B cell (primary cell): ENCODE measurements around the gene TXNDC15. TPM values are rescaled to one million over a fixed set of nuclear protein-coding genes. Genes with fewer than 3 reads are reported as not detected.

Experiments
- ATAC-seq: fragments of 200-7000 bp; cut with Tn5 transposase; one replicate; pipeline ENCODE4 v1.10.0; 2021; ENCODE audit warnings: low read depth, mild to moderate bottlenecking, moderate number of reproducible peaks, moderate library complexity
- CTCF ChIA-PET: fragments of 350-600 bp; sonication (Branson Sonifier 250); formaldehyde crosslinking; loops from one replicate; lab custom pipeline; 2021; ENCODE audit warnings: antibody characterized with exemption, inconsistent platforms; lab: Charles Lee
- POLR2A ChIA-PET: fragments of 350-600 bp; sonication (Branson Sonifier 250); formaldehyde crosslinking; loops from one replicate; lab custom pipeline; 2021; ENCODE audit warnings: antibody characterized with exemption; lab: Charles Lee
- DNase-seq: peaks from one replicate; pipeline ENCODE4 v3.0.0; 2013
- H2AFZ ChIP-seq: 2 replicates; pipeline ENCODE4 v1.6.1; 2012; ENCODE audit warnings: mild to moderate bottlenecking, low read depth, low read length; ENCODE audit not compliant: insufficient read depth, poor library complexity, severe bottlenecking
- H3K27ac ChIP-seq, 2 donors: 1 replicate in 1 of 2; 2 replicates in 1 of 2; pipeline ENCODE4 v1.5.1; 2012 to 2013; ENCODE audit warnings: low read length in 2 of 2, mild to moderate bottlenecking in 2 of 2, moderate library complexity in 1 of 2
- H3K27me3 ChIP-seq, 4 experiments: fragments of 200-600 bp in 1 of 4; sonication (generic) in 1 of 4; replicated peaks in 1 of 4; 1 replicate in 2 of 4; 2 replicates in 2 of 4; pipeline versions ENCODE4 v1.6.1 to v1.7.0; 2013 to 2016; ENCODE audit warnings: low read length in 3 of 4, mild to moderate bottlenecking in 2 of 4, mixed read lengths in 1 of 4, moderate library complexity in 1 of 4; ENCODE audit not compliant: insufficient read depth in 4 of 4, control insufficient read depth in 3 of 4; ENCODE audit errors: control extremely low read depth in 1 of 4
- H3K36me3 ChIP-seq, 2 experiments: replicated peaks in 1 of 2; 1 replicate in 1 of 2; 2 replicates in 1 of 2; pipeline versions ENCODE4 v1.6.1 to v1.7.1; 2013; ENCODE audit warnings: low read length in 1 of 2; ENCODE audit not compliant: insufficient read depth in 2 of 2, control insufficient read depth in 1 of 2; ENCODE audit errors: control extremely low read depth in 1 of 2, extremely low read depth in 1 of 2
- H3K4me1 ChIP-seq, 2 donors: fragments of 200-600 bp in 1 of 2; sonication (generic) in 1 of 2; 1 replicate in 1 of 2; 2 replicates in 1 of 2; pipeline versions ENCODE4 v1.5.1 to v1.6.1; 2013 to 2017; ENCODE audit warnings: low read length in 2 of 2; ENCODE audit not compliant: control insufficient read depth in 2 of 2, insufficient read depth in 2 of 2
- H3K4me2 ChIP-seq: replicated peaks from 2 replicates; pipeline ENCODE3; 2012; ENCODE audit warnings: mild to moderate bottlenecking, low read depth, low read length; ENCODE audit not compliant: poor library complexity, severe bottlenecking
- H3K4me3 ChIP-seq, 5 experiments: fragments of 200-600 bp in 1 of 5; sonication (generic) in 1 of 5; 1 replicate in 3 of 5; 2 replicates in 2 of 5; pipeline versions ENCODE4 v1.5.1 to v1.7.0; 2011 to 2016; ENCODE audit warnings: low read length in 4 of 5, mild to moderate bottlenecking in 4 of 5, low read depth in 2 of 5, control low read depth in 1 of 5, moderate library complexity in 1 of 5; ENCODE audit not compliant: insufficient read depth in 1 of 5; ENCODE audit errors: control extremely low read depth in 1 of 5, extremely low read depth in 1 of 5
- H3K79me2 ChIP-seq: fragments of 200-600 bp; sonication (generic); one replicate; pipeline ENCODE4 v1.6.0; 2016; ENCODE audit warnings: low read length; ENCODE audit not compliant: control insufficient read depth, insufficient read depth
- H3K9ac ChIP-seq: fragments of 200-600 bp; sonication (generic); 2 replicates; pipeline ENCODE4 v1.6.1; 2017; ENCODE audit warnings: mild to moderate bottlenecking, low read length, moderate library complexity
- H3K9me3 ChIP-seq, 3 donors: one replicate each; pipeline versions ENCODE4 v1.6.1 to v1.7.1; 2013; ENCODE audit warnings: low read length in 2 of 3; ENCODE audit not compliant: control insufficient read depth in 2 of 3, insufficient read depth in 1 of 3; ENCODE audit errors: control extremely low read depth in 1 of 3
- H4K20me1 ChIP-seq: 2 replicates; pipeline ENCODE4 v1.6.0; 2012; ENCODE audit warnings: mild to moderate bottlenecking, low read length; ENCODE audit not compliant: insufficient read depth, control insufficient read depth, poor library complexity, severe bottlenecking
- H3K27ac Mint-ChIP-seq: one replicate; pipeline ENCODE4 v1.8.0; 2021; ENCODE audit warnings: mixed read lengths
- H3K27me3 Mint-ChIP-seq: one replicate; pipeline ENCODE4 v1.8.0; 2021; ENCODE audit warnings: mixed read lengths
- H3K4me1 Mint-ChIP-seq: one replicate; pipeline ENCODE4 v1.8.0; 2021; ENCODE audit warnings: mixed read lengths
- H3K4me3 Mint-ChIP-seq: one replicate; pipeline ENCODE4 v1.8.0; 2021; ENCODE audit warnings: mixed read lengths
- H3K9me3 Mint-ChIP-seq: one replicate; pipeline ENCODE4 v1.8.0; 2022; ENCODE audit warnings: mixed read lengths; ENCODE audit not compliant: insufficient read depth
- EZH2 ChIP-seq: IDR thresholded peaks from 2 replicates; pipeline ENCODE4 v1.6.1; 2012; ENCODE audit warnings: borderline replicate concordance, low read depth, mild to moderate bottlenecking, moderate library complexity, low read length; ENCODE audit not compliant: insufficient read depth, poor library complexity, severe bottlenecking
- WGBS: methylation state at CpG from one replicate; pipeline ENCODE4 v1.1.5; 2013; ENCODE audit warnings: missing lambda C conversion rate; ENCODE audit not compliant: insufficient coverage; 5-methylcytosine and 5-hydroxymethylcytosine counted together
- intact Hi-C: fragments of 100-400 bp; cut with micrococcal nuclease; formaldehyde crosslinking; loops from one replicate; pipeline ENCODE4 v1.10.0; 2022
- polyA plus RNA-seq: library from polyadenylated mRNA; depleted of rRNA; stranded (reverse); fragments of >200 nt; gene quantifications from 2 replicates; pipeline ENCODE4 v1.2.3, GENCODE V29; 2012
- total RNA-seq, 2 donors: library from RNA; stranded (reverse); fragments of 120-200 nt in 1 of 2; gene quantifications; 1 replicate in 1 of 2; 2 replicates in 1 of 2; pipeline versions ENCODE4 v1.2.3 to v1.2.4, GENCODE V29; 2013 to 2022
- TF ChIP-seq, protein P1 (sequence below): fragments of 200-600 bp; IDR thresholded peaks from one replicate; pipeline ENCODE4 v1.8.0; 2022; ENCODE audit warnings: antibody characterized with exemption, mild to moderate bottlenecking

The TXNDC15 gene
- total and polyA plus RNA-seq, 2 donors (not counting 1 experiment from before 2014, with no cell fraction given), result 18.5 to 50.4 TPM

DNA sequence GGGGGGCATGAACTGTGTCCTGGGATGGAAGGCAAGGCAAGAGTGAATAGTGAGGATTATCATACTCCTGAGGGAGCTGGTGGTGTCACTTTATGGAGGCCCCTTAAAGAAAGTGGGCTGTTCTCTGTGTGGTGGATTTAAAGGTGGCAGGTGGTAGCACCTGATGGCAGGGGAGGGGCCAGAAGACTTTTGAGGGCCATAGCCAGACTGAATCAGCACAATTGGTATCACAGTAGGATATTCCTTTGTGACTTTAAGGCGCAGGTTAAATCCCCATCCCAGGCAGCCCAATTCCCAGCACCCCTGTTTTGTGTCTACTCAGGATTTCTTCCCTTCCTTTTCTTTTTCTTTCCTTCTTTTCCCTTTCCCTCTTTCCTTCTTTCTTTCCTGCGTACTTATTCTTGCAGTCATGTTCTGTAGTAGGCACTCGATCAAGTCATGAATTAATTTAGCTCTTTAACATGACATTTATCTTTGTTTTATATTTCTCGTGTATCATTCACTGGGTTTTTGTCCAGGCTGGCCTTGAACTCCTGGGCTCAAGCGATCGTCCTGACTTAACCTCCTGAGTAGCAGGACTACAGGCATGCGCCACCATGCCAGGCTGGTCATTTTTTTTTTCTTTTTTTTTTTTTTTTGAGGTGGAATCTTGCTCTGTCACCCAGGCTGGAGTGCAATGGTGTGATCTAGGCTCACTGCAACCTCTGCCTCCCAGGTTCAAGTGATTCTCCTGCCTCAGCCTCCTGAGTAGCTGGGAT is 19.8 kb downstream of the TXNDC15 start:
- H3K4me1 ChIP-seq, result no peaks in the 10 kb centered on the region
- no peak overlapping the region for H3K4me3 ChIP-seq
- 100% methylated on average over 2 of the region's 7 CpGs for WGBS
- no peaks in the 10 kb centered on the region for H3K9me3 ChIP-seq
- no peak overlapping the region for H3K9ac ChIP-seq
- Mint-ChIP-seq H3K9me3 (no peaks in the 10 kb centered on the region), H3K4me3 (no peak overlapping the region), H3K4me1 (peaks cover 18% of the 10 kb centered on the region), H3K27me3 (no peaks in the 10 kb centered on the region), H3K27ac (no peak overlapping the region)
- peaks cover 10 to 54% of the 10 kb centered on the region in 2 experiments for H3K36me3 ChIP-seq
- no peak overlapping the region for H2AFZ ChIP-seq
- peaks cover 14% of the 10 kb centered on the region for H3K79me2 ChIP-seq
- ChIA-PET CTCF (no interaction called here), POLR2A (interaction anchor here (0.6 kb wide), 1 partner anchor 689 kb away, joined by 5 read pairs; no protein-coding TSS in a partner anchor)
- intact Hi-C loops, result no loop called here
- H3K27ac ChIP-seq, result no peak overlapping the region
- peaks cover 3% of the 10 kb centered on the region for H4K20me1 ChIP-seq
- ATAC-seq, result no peak
- H3K27me3 ChIP-seq, result no peaks in the 10 kb centered on the region
- TF ChIP-seq, protein P1, sequence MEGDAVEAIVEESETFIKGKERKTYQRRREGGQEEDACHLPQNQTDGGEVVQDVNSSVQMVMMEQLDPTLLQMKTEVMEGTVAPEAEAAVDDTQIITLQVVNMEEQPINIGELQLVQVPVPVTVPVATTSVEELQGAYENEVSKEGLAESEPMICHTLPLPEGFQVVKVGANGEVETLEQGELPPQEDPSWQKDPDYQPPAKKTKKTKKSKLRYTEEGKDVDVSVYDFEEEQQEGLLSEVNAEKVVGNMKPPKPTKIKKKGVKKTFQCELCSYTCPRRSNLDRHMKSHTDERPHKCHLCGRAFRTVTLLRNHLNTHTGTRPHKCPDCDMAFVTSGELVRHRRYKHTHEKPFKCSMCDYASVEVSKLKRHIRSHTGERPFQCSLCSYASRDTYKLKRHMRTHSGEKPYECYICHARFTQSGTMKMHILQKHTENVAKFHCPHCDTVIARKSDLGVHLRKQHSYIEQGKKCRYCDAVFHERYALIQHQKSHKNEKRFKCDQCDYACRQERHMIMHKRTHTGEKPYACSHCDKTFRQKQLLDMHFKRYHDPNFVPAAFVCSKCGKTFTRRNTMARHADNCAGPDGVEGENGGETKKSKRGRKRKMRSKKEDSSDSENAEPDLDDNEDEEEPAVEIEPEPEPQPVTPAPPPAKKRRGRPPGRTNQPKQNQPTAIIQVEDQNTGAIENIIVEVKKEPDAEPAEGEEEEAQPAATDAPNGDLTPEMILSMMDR, result no peak
- no peak for TF ChIP-seq EZH2
- no peak overlapping the region for H3K4me2 ChIP-seq
- no peak for DNase-seq
